T-cell (primary cell): ENCODE results near the gene SEZ6L2. TPM values are rescaled to one million over a fixed set of nuclear protein-coding genes. Genes with fewer than 3 reads are reported as not detected.

Experiments used
- ATAC-seq, 4 experiments: fragments of 200-7000 bp in 3 of 4; fragments of 150-1000 bp in 1 of 4; cut with Tn5 transposase; replicated peaks in 1 of 4; 1 replicate in 3 of 4; 2 replicates in 1 of 4; pipeline ENCODE4 v1.10.0; 2021; ENCODE audit warnings: moderate library complexity in 3 of 4, mild to moderate bottlenecking in 2 of 4, moderate number of reproducible peaks in 1 of 4
- CTCF ChIA-PET, 2 donors: fragments of 300-600 bp; sonication (Branson Sonifier 250); formaldehyde crosslinking; loops; one replicate each; lab custom pipeline; 2022; ENCODE audit warnings: antibody characterized with exemption in 2 of 2; lab: Charles Lee
- POLR2A ChIA-PET, 2 donors: fragments of 300-600 bp; sonication (Branson Sonifier 250); formaldehyde crosslinking; loops; one replicate each; lab custom pipeline; 2022; ENCODE audit warnings: antibody characterized with exemption in 2 of 2; lab: Charles Lee
- DNase-seq, 35 experiments: peaks; one replicate each; pipeline versions ENCODE4 v3.0.0 to v3.0.0-alpha.2; 2013 to 2023
- H3K27ac ChIP-seq: one replicate; pipeline ENCODE4 v1.5.1; 2013; ENCODE audit warnings: low read length
- H3K27me3 ChIP-seq, 2 experiments: replicated peaks in 1 of 2; 1 replicate in 1 of 2; 2 replicates in 1 of 2; pipeline versions ENCODE4 v1.6.1 to v1.7.0; 2013; ENCODE audit warnings: low read length in 1 of 2, mixed read lengths in 1 of 2; ENCODE audit not compliant: control insufficient read depth in 2 of 2, insufficient read depth in 2 of 2; ENCODE audit errors: extremely low read depth in 1 of 2
- H3K36me3 ChIP-seq, 2 donors: 1 replicate in 1 of 2; 2 replicates in 1 of 2; pipeline versions ENCODE4 v1.6.1 to v1.7.0; 2013; ENCODE audit warnings: low read length in 1 of 2; ENCODE audit not compliant: control insufficient read depth in 2 of 2, insufficient read depth in 1 of 2; ENCODE audit errors: extremely low read depth in 1 of 2
- H3K4me1 ChIP-seq, 2 experiments: 1 replicate in 1 of 2; 2 replicates in 1 of 2; pipeline versions ENCODE4 v1.6.1 to v1.7.0; 2013; ENCODE audit warnings: low read length in 2 of 2, mixed read lengths in 1 of 2; ENCODE audit not compliant: insufficient read depth in 2 of 2, control insufficient read depth in 1 of 2; ENCODE audit errors: extremely low read depth in 1 of 2
- H3K4me3 ChIP-seq, 2 donors: 1 replicate in 1 of 2; 2 replicates in 1 of 2; pipeline versions ENCODE4 v1.5.1 to v1.7.0; 2013; ENCODE audit warnings: mild to moderate bottlenecking in 2 of 2, low read length in 1 of 2, moderate library complexity in 1 of 2; ENCODE audit not compliant: control insufficient read depth in 1 of 2; ENCODE audit errors: extremely low read depth in 1 of 2
- H3K9me3 ChIP-seq: 2 replicates; pipeline ENCODE4 v1.7.0; 2013
- H3K27ac Mint-ChIP-seq, 2 donors: one replicate each; pipeline ENCODE4 v1.8.0; 2020 to 2021; ENCODE audit warnings: mild to moderate bottlenecking in 2 of 2, mixed read lengths in 2 of 2
- H3K27me3 Mint-ChIP-seq, 2 donors: one replicate each; pipeline ENCODE4 v1.8.0; 2021 to 2022; ENCODE audit warnings: mixed read lengths in 2 of 2
- H3K36me3 Mint-ChIP-seq: one replicate; pipeline ENCODE4 v1.8.0; 2021; ENCODE audit warnings: mixed read lengths
- H3K4me1 Mint-ChIP-seq, 3 donors: one replicate each; pipeline ENCODE4 v1.8.0; 2020 to 2022; ENCODE audit warnings: mixed read lengths in 3 of 3, mild to moderate bottlenecking in 1 of 3
- H3K4me3 Mint-ChIP-seq, 3 donors: one replicate each; pipeline ENCODE4 v1.8.0; 2020 to 2022; ENCODE audit warnings: mild to moderate bottlenecking in 3 of 3, mixed read lengths in 3 of 3, moderate library complexity in 3 of 3
- H3K9me3 Mint-ChIP-seq, 3 donors: one replicate each; pipeline ENCODE4 v1.8.0; 2020 to 2022; ENCODE audit warnings: mixed read lengths in 3 of 3
- WGBS: methylation state at CpG from one replicate; pipeline ENCODE4 v1.1.5; 2013; ENCODE audit warnings: missing lambda C conversion rate; ENCODE audit not compliant: insufficient coverage; 5-methylcytosine and 5-hydroxymethylcytosine counted together
- total RNA-seq, 35 experiments: library from RNA in 6 of 35; stranded (reverse) in 6 of 35; fragments of 120-200 nt in 1 of 35; gene quantifications; one replicate each; pipeline versions ENCODE4 v1.2.1 to v1.2.4 and lab custom pipeline; 2013 to 2026

The SEZ6L2 gene
- total RNA-seq, 5 donors from 2014 or later (not counting 1 experiment from before 2014, with no cell fraction given): 0.16 to 0.82 (median 0.47) TPM; not detected in 2

DNA sequence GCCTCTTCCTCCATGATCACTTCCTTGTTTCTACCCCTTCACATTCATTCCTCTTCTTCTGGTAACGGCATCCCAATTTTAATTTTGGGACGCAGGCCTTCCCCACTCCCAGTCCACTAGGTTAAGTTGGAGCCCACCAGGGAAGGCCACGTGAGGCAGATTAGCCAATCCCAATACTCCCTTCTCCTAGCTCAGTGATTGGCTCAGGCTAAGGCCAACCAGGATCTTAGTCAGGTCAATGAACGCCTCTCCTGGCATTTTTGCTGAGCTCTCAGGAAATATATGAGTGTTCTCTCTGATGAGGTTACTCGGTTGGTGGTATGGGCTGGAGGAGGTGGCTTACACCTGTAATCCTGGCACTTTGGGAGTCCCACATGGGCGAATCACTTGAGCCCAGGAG lies 15.4 kb downstream of the SEZ6L2 start:
- ATAC-seq (no peak), DNase-seq (no peak)
- Mint-ChIP-seq H3K4me3 (no peak overlapping the region), H3K27me3 (peaks cover 12 to 20% of the 10 kb centered on the region in 2 donors), H3K9me3 (no peaks in the 10 kb centered on the region), H3K4me1 (no peaks in the 10 kb centered on the region), H3K36me3 (no peaks in the 10 kb centered on the region), H3K27ac (no peak overlapping the region)
- no peak overlapping the region for H3K4me3 ChIP-seq
- CTCF ChIA-PET: no interaction called here
- no peaks in the 10 kb centered on the region for H3K9me3 ChIP-seq
- no peak overlapping the region for H3K27ac ChIP-seq
- peaks cover 0 to 43% of the 10 kb centered on the region in 2 experiments for H3K27me3 ChIP-seq
- no peaks in the 10 kb centered on the region for H3K36me3 ChIP-seq
- 84% methylated on average over 3 of the region's 6 CpGs for WGBS
- POLR2A ChIA-PET: no interaction called here
- H3K4me1 ChIP-seq: no peaks in the 10 kb centered on the region

DNA sequence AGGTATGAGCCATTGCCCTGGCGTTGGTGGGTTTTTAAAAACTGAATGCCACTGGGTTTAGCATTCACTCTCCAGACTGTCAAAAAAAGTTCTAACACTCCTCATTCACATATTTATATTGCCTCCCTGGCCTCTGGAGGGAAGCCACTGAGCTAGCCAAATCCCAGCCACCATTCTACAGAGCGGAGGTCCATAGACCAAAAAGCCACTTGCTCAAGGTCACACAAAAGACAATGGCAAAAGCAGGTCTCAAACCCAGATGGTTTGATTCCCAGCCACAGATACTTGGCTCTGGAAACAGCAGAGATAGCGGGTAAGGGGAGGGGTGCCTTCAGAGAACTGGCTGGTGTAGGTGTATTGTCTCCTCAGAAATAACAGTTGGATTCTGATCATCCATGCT lies 18.3 kb downstream of the SEZ6L2 start:
- H3K27me3 Mint-ChIP-seq: peaks cover 22 to 37% of the 10 kb centered on the region in 2 donors
- peaks cover 13 to 16% (median 16%) of the 10 kb centered on the region in 3 donors for H3K4me1 Mint-ChIP-seq
- WGBS: 100% methylated on average over 1 of the region's 3 CpGs
- POLR2A ChIA-PET: no interaction called here
- H3K9me3 ChIP-seq: no peaks in the 10 kb centered on the region
- ATAC-seq: no peak
- H3K36me3 Mint-ChIP-seq: no peaks in the 10 kb centered on the region
- H3K27me3 ChIP-seq: peaks cover 0 to 61% of the 10 kb centered on the region in 2 experiments
- no peaks in the 10 kb centered on the region for H3K9me3 Mint-ChIP-seq
- no peak for DNase-seq
- H3K4me1 ChIP-seq: peaks cover 3 to 18% of the 10 kb centered on the region in 2 experiments
- CTCF ChIA-PET: no interaction called here
- no peak overlapping the region for H3K4me3 Mint-ChIP-seq
- H3K27ac ChIP-seq: no peak overlapping the region
- no peak overlapping the region for H3K4me3 ChIP-seq
- no peaks in the 10 kb centered on the region for H3K36me3 ChIP-seq
- H3K27ac Mint-ChIP-seq: no peak overlapping the region

DNA sequence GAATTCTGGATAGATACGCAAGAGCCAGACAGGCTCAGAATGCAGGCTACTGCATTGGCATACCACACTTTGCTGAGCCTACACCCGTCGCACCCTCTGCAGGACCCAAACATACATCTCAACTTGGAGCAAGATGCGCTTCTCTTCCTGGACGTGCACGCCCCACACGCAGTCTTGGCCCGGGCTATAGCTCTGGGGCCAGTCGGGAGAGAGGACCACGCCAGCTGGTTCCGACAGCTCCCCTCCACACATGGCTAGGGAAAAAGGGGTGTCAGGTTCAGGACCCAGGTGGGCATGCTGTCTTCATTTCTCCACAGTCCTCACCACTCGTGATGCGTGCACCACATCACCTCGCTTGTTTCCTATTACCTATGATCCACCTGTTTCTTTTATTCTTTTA lies 21.2 kb downstream of the SEZ6L2 start:
- H3K27ac Mint-ChIP-seq: no peak overlapping the region
- no peaks in the 10 kb centered on the region for H3K36me3 Mint-ChIP-seq
- Histone ChIP-seq H3K4me3 (no peak overlapping the region), H3K27me3 (peaks cover 0 to 65% of the 10 kb centered on the region in 2 experiments), H3K9me3 (no peaks in the 10 kb centered on the region), H3K36me3 (no peaks in the 10 kb centered on the region), H3K4me1 (peaks cover 3 to 21% of the 10 kb centered on the region in 2 experiments), H3K27ac (no peak overlapping the region)
- H3K4me3 Mint-ChIP-seq: peak overlapping the region in 1 of 3 donors; percentile 69
- H3K4me1 Mint-ChIP-seq: peaks cover 13 to 18% (median 18%) of the 10 kb centered on the region in 3 donors
- DNase-seq: no peak
- no peak for ATAC-seq
- peaks cover 21 to 40% of the 10 kb centered on the region in 2 donors for H3K27me3 Mint-ChIP-seq
- POLR2A ChIA-PET: interaction anchor here (0.6 kb wide), 2 partner anchors 55 to 1017 kb away, joined by 3 to 7 read pairs; no protein-coding TSS in a partner anchor
- CTCF ChIA-PET: no interaction called here
- 92% methylated on average over 7 of the region's 14 CpGs for WGBS
- no peaks in the 10 kb centered on the region for H3K9me3 Mint-ChIP-seq

GRCh38 chr16:29877266-29877961 lies 21.9 kb downstream of the SEZ6L2 start:
- H3K4me3 ChIP-seq: peak overlapping the region in 1 of 2 donors; percentile 38
- no peak overlapping the region for H3K27ac ChIP-seq
- H3K4me3 Mint-ChIP-seq: peak overlapping the region; percentile 67 to 69 (median 68)
- H3K36me3 ChIP-seq: no peaks in the 10 kb centered on the region
- peaks cover 3 to 21% of the 10 kb centered on the region in 2 experiments for H3K4me1 ChIP-seq
- H3K27me3 ChIP-seq: peaks cover 0 to 65% of the 10 kb centered on the region in 2 experiments
- peak in 25 of 35 experiments; percentile 6 to 56 (median 25) for DNase-seq
- H3K9me3 Mint-ChIP-seq: no peaks in the 10 kb centered on the region
- ATAC-seq: peak; percentile 33 to 78 (median 44)
- peaks cover 13 to 18% (median 18%) of the 10 kb centered on the region in 3 donors for H3K4me1 Mint-ChIP-seq
- ChIA-PET CTCF (interaction anchor here in 1 of 2 donors (0.5 to 0.6 kb wide), 2 partner anchors 155 to 178 kb away, joined by 3 read pairs; no protein-coding TSS in a partner anchor), POLR2A (interaction anchor here in 1 of 2 donors (0.6 kb wide), 1 partner anchor 27 kb away, joined by 5 read pairs; no protein-coding TSS in a partner anchor)
- no peaks in the 10 kb centered on the region for H3K36me3 Mint-ChIP-seq
- H3K9me3 ChIP-seq: no peaks in the 10 kb centered on the region
- peak overlapping the region in 1 of 2 donors; percentile 19 for H3K27ac Mint-ChIP-seq
- H3K27me3 Mint-ChIP-seq: peaks cover 15 to 34% of the 10 kb centered on the region in 2 donors
- WGBS: 25% methylated on average over 28 of the region's 28 CpGs

DNA sequence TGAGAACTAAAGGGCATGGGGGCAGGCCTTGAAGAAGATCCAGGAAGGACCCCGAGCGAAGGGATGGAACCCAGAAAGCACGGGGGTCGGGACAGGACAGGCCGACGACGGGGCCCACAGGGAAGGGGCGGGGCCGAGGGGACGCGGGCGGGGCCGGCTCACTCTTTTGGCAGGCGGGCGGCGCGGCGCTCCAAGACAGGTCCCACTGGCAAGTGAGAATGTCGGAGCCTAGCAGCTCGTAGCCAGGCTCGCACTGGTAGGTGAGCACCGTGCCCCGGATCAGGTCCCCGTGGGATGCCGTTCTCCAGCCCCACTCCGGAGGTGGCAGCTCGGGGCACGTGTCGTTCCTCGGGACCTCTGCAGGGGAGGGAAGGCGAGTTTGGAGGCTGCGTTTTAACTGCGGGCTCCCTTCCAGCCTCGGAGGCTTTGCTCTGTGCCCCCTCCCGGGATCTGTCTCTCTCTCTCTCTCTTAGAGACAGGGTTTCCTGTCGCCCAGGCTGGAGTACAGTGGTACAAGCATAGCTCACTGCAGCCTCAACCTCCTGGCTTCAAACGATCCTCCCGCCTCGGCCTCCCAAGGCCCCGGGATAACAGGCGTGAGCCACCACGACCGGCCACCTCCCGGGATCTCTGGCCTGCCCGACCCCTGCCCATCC lies 22.6 kb downstream of the SEZ6L2 start:
- Mint-ChIP-seq H3K9me3 (no peaks in the 10 kb centered on the region), H3K4me1 (peaks cover 13 to 18% (median 18%) of the 10 kb centered on the region in 3 donors), H3K4me3 (peak overlapping the region; percentile 67 to 69 (median 68)), H3K27ac (no peak overlapping the region), H3K27me3 (peaks cover 15 to 34% of the 10 kb centered on the region in 2 donors), H3K36me3 (no peaks in the 10 kb centered on the region)
- ATAC-seq: peak; percentile 60 to 69 (median 62)
- peaks cover 0 to 60% of the 10 kb centered on the region in 2 experiments for H3K27me3 ChIP-seq
- peak in 17 of 35 experiments; percentile 3 to 45 (median 23) for DNase-seq
- 6% methylated on average over 39 of the region's 45 CpGs for WGBS
- H3K4me3 ChIP-seq: peak overlapping the region; percentile 29 to 38
- H3K9me3 ChIP-seq: no peaks in the 10 kb centered on the region
- H3K36me3 ChIP-seq: no peaks in the 10 kb centered on the region
- H3K4me1 ChIP-seq: peaks cover 3 to 21% of the 10 kb centered on the region in 2 experiments
- no peak overlapping the region for H3K27ac ChIP-seq
- POLR2A ChIA-PET: interaction anchor here in 1 of 2 donors (0.6 kb wide), 1 partner anchor 96 kb away, joined by 5 read pairs; no protein-coding TSS in a partner anchor
- CTCF ChIA-PET: interaction anchor here in 1 of 2 donors (0.5 kb wide), 1 partner anchor 178 kb away, joined by 3 read pairs; no protein-coding TSS in a partner anchor

DNA sequence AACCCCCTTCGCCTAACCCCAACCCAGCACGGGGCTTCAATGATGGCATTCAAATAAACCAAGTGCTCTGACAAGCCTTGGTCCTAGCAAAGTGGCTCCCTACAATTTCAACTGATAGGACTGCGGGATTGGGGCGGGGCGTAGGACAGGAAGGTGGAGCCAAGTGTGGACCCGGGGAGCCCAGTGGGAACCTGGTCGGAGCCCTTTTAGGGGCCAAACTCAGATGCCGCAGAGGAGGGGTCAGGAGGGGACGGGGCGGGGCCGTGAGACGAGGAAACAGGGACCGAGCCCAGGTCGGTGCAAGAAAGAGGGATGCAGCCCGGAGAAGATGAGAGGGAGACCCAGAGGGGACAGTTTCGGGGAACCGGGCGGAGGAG lies 23.1 kb downstream of the SEZ6L2 start:
- DNase-seq (no peak), ATAC-seq (peak in 2 of 4 experiments; percentile 7 to 11)
- CTCF ChIA-PET: interaction anchor here in 1 of 2 donors (0.7 kb wide), 1 partner anchor 188 kb away, joined by 9 read pairs; no protein-coding TSS in a partner anchor
- Histone ChIP-seq H3K4me3 (peak overlapping the region; percentile 29 to 38), H3K9me3 (no peaks in the 10 kb centered on the region), H3K36me3 (no peaks in the 10 kb centered on the region), H3K27ac (no peak overlapping the region), H3K27me3 (peaks cover 0 to 61% of the 10 kb centered on the region in 2 experiments), H3K4me1 (peaks cover 3 to 21% of the 10 kb centered on the region in 2 experiments)
- H3K4me3 Mint-ChIP-seq: peak overlapping the region; percentile 67 to 69 (median 68)
- POLR2A ChIA-PET: interaction anchor here in 1 of 2 donors (0.6 kb wide), 1 partner anchor 1119 kb away, joined by 3 read pairs; no protein-coding TSS in a partner anchor
- 32% methylated on average over 15 of the region's 18 CpGs for WGBS
- H3K27ac Mint-ChIP-seq: peak overlapping the region in 1 of 2 donors; percentile 3
- H3K4me1 Mint-ChIP-seq: peaks cover 13 to 18% (median 18%) of the 10 kb centered on the region in 3 donors
- no peaks in the 10 kb centered on the region for H3K36me3 Mint-ChIP-seq
- H3K27me3 Mint-ChIP-seq: peaks cover 15 to 34% of the 10 kb centered on the region in 2 donors
- H3K9me3 Mint-ChIP-seq: no peaks in the 10 kb centered on the region
